Measurements from ENCODE around the gene ITGB7.

The ITGB7 gene

GRCh38 chr12:53145383-53146260 is 61.4 kb downstream of the ITGB7 start:
- no peak for DNase-seq (ENCODE audit: low read depth)

- DNase-seq (ENCODE audit: low read depth): no peak
Measured at GRCh38 chr12:53143355-53143754, 63.7 kb downstream of the ITGB7 start.
